K562 (cell line): ENCODE data around the gene WNT8A. TPM values are rescaled to one million over a fixed set of nuclear protein-coding genes. Genes with fewer than 3 reads are reported as not detected.

Source experiments
- ATAC-seq: fragments of 200-7000 bp; cut with Tn5 transposase; 3 replicates; pipeline ENCODE4 v1.9.1; 2020; ENCODE audit warnings: moderate library complexity
- BruUV-seq: library from RNA; stranded (reverse); fragments of 400-500 nt; replicated peaks from 2 replicates; lab custom pipeline; 2021; lab: Mats Ljungman, UMichigan
- CTCF ChIA-PET: fragments of 300-600 bp; formaldehyde crosslinking; extraction: SDS; loops from one replicate; lab custom pipeline; 2021; ENCODE audit warnings: low intra/inter-chr PET ratio; lab: Yijun Ruan, JAX
- POLR2A ChIA-PET: fragments of 300-600, 350-650 bp; sonication (Branson Sonifier 250); formaldehyde crosslinking; extraction: SDS; loops from one replicate; lab custom pipeline; 2021; ENCODE audit warnings: antibody characterized with exemption, inconsistent platforms; lab: Yijun Ruan, JAX
- DNase-seq, 4 experiments: peaks; one replicate each; pipeline versions ENCODE4 v3.0.0 to v3.0.0-alpha.2; 2011 to 2018; ENCODE audit warnings: low spot score in 3 of 4, mixed read lengths in 3 of 4; ENCODE audit errors: extremely low read depth in 1 of 4
- FAIRE-seq: peaks from 2 replicates; lab custom pipeline; 2011; peaks lifted over from hg19 to GRCh38; lab: Jason Lieb, UNC
- H2AFZ ChIP-seq: 2 replicates; pipeline ENCODE4 v1.6.0; 2011; ENCODE audit warnings: low read depth, low read length, control low read depth, inconsistent platforms
- H3K27ac ChIP-seq: fragments of 200-600 bp; 3 replicates; pipeline ENCODE4 v1.8.0; 2011; ENCODE audit warnings: low read depth, mild to moderate bottlenecking, control low read depth, inconsistent platforms, low read length, moderate library complexity, mixed read lengths; ENCODE audit errors: extremely low read depth
- H3K27me3 ChIP-seq, 2 experiments: fragments of 300-600 bp in 1 of 2; 2 replicates in 1 of 2; 3 replicates in 1 of 2; pipeline versions ENCODE4 v1.6.0 to v1.8.0; 2011; ENCODE audit warnings: inconsistent platforms in 2 of 2, low read length in 2 of 2, mild to moderate bottlenecking in 1 of 2, mixed read lengths in 1 of 2, moderate library complexity in 1 of 2; ENCODE audit not compliant: control insufficient read depth in 2 of 2, insufficient read depth in 2 of 2
- H3K36me3 ChIP-seq: fragments of 300-600 bp; 3 replicates; pipeline ENCODE4 v1.8.0; 2011; ENCODE audit warnings: mild to moderate bottlenecking, low read length, inconsistent platforms; ENCODE audit not compliant: control insufficient read depth, insufficient read depth
- H3K4me1 ChIP-seq, 2 experiments: fragments of 200-600 bp in 1 of 2; replicated peaks in 1 of 2; 2 replicates in 1 of 2; 3 replicates in 1 of 2; pipeline versions ENCODE4 v1.5.1 to v1.8.0; 2011; ENCODE audit warnings: inconsistent platforms in 2 of 2, low read length in 2 of 2, mild to moderate bottlenecking in 1 of 2, mixed read lengths in 1 of 2, moderate library complexity in 1 of 2; ENCODE audit not compliant: control insufficient read depth in 2 of 2, insufficient read depth in 2 of 2
- H3K4me2 ChIP-seq: 2 replicates; pipeline ENCODE4 v1.6.1; 2011; ENCODE audit warnings: low read length, control low read depth, inconsistent platforms, mixed read lengths; ENCODE audit not compliant: insufficient read depth
- H3K4me3 ChIP-seq: fragments of 200-600 bp; sonication (generic), shearing (Covaris generic); 2 replicates; pipeline ENCODE4 v1.5.1; 2016; ENCODE audit warnings: control low read depth, inconsistent platforms
- H3K79me2 ChIP-seq: fragments of 200-600 bp; 3 replicates; pipeline ENCODE4 v1.8.0; 2011; ENCODE audit warnings: low read length, inconsistent platforms; ENCODE audit not compliant: control insufficient read depth, insufficient read depth
- H3K9ac ChIP-seq, 2 experiments: 2 replicates each; pipeline versions ENCODE4 v1.6.0 to v1.6.1; 2011; ENCODE audit warnings: low read depth in 2 of 2, low read length in 2 of 2, control low read depth in 1 of 2, inconsistent platforms in 1 of 2, mild to moderate bottlenecking in 1 of 2, mixed read lengths in 1 of 2; ENCODE audit not compliant: insufficient read depth in 1 of 2
- H3K9me1 ChIP-seq: one replicate; pipeline ENCODE4 v1.6.0; 2011; ENCODE audit warnings: inconsistent platforms, mild to moderate bottlenecking, low read length, moderate library complexity; ENCODE audit not compliant: control insufficient read depth, insufficient read depth
- H3K9me3 ChIP-seq: replicated peaks from 2 replicates; pipeline ENCODE4 v1.5.1; 2011; ENCODE audit warnings: low read depth, low read length, inconsistent platforms; ENCODE audit not compliant: control insufficient read depth, insufficient read depth
- H4K20me1 ChIP-seq: replicated peaks from 2 replicates; pipeline ENCODE4 v1.6.1; 2011; ENCODE audit warnings: low read length, inconsistent platforms, mixed read lengths; ENCODE audit not compliant: control insufficient read depth, insufficient read depth
- CREBBP ChIP-seq: IDR thresholded peaks from one replicate; pipeline ENCODE4 v1.6.1; 2012; ENCODE audit warnings: low read depth, mild to moderate bottlenecking, control low read depth, inconsistent platforms, low read length
- GABPB1 ChIP-seq: sonication (generic); formaldehyde crosslinking; IDR thresholded peaks from 2 replicates; pipeline ENCODE4 v1.8.0; 2022; ENCODE audit warnings: mild to moderate bottlenecking, missing genetic modification reagents
- HEY1 ChIP-seq: fragments of 250-450 bp; sonication (Bioruptor Pico); IDR thresholded peaks from 2 replicates; pipeline ENCODE4 v1.5.0; 2020; ENCODE audit warnings: mild to moderate bottlenecking, moderate library complexity, borderline replicate concordance
- JUND ChIP-seq, 2 experiments: IDR thresholded peaks; 2 replicates in 1 of 2; 3 replicates in 1 of 2; pipeline ENCODE4 v1.6.1; 2011; ENCODE audit warnings: borderline replicate concordance in 2 of 2, low read depth in 2 of 2, low read length in 2 of 2, improper control_type of control experiment in 1 of 2, missing biosample characterization in 1 of 2, missing genetic modification characterization in 1 of 2, missing genetic modification reagents in 1 of 2
- PKNOX1 ChIP-seq: fragments of 450-650 bp; IDR thresholded peaks from 2 replicates; pipeline ENCODE4 v1.6.1; 2016
- ZBTB9 ChIP-seq: fragments of 450-650 bp; formaldehyde crosslinking; IDR thresholded peaks from 2 replicates; pipeline ENCODE4 v1.4.0; 2020; ENCODE audit warnings: mild to moderate bottlenecking, moderate library complexity
- ZNF431 ChIP-seq: sonication (generic); formaldehyde crosslinking; IDR thresholded peaks from 2 replicates; pipeline ENCODE4 v1.8.0; 2022; ENCODE audit warnings: mild to moderate bottlenecking, missing genetic modification reagents
- ZNF445 ChIP-seq: fragments of 250-450 bp; sonication (Bioruptor Pico); IDR thresholded peaks from 2 replicates; pipeline ENCODE4 v1.4.0; 2020; ENCODE audit warnings: low read depth, mild to moderate bottlenecking, moderate library complexity
- WGBS: fragments of 100-300 bp; shearing (Covaris generic); methylation state at CpG from one replicate; pipeline ENCODE4 v1.1.6; 2016; ENCODE audit warnings: low coverage, mixed read lengths; ENCODE audit not compliant: insufficient coverage; ENCODE audit errors: missing lambda C conversion rate; 5-methylcytosine and 5-hydroxymethylcytosine counted together
- in situ Hi-C: fragments of 300-500 bp; cut with MboI; formaldehyde crosslinking; loops from 4 replicates; pipeline ENCODE4 v1.15.0; 2018; ENCODE audit warnings: inconsistent platforms, mixed read lengths
- intact Hi-C: fragments of 100-400 bp; cut with micrococcal nuclease; formaldehyde crosslinking; loops from 2 replicates; pipeline ENCODE4 v1.14.2; 2022
- polyA plus RNA-seq, 8 experiments: library from polyadenylated mRNA; depleted of rRNA in 4 of 8; stranded (reverse) in 5 of 8; unstranded in 3 of 8; fragments of >200 nt; fragmentation: Nextera tagmentation in 2 of 8; fragmentation: Illumina TruSeq in 1 of 8; extraction: Ambion mirVana in 2 of 8; extraction: Trizol in 1 of 8; gene quantifications; 2 replicates each; pipeline versions ENCODE4 v1.2.1 to v1.2.3, GENCODE V29; 2011 to 2014; ENCODE audit warnings: inconsistent platforms in 1 of 8, missing spikeins in 1 of 8
- total RNA-seq, 7 experiments: library from RNA; depleted of rRNA in 6 of 7; stranded (reverse); fragments of >200 nt in 6 of 7; fragmentation: Illumina TruSeq in 2 of 7; extraction: Trizol in 2 of 7; gene quantifications; 2 replicates each; pipeline versions ENCODE4 v1.2.1 to v1.2.3, GENCODE V29; 2011 to 2021; ENCODE audit warnings: low replicate concordance in 1 of 7
- TF ChIP-seq, protein P1 (sequence below), 2 experiments: fragments of 450-650 bp; formaldehyde crosslinking in 1 of 2; IDR thresholded peaks; 2 replicates each; pipeline versions ENCODE4 v1.4.0 to v1.6.1; 2014 to 2020; ENCODE audit warnings: mild to moderate bottlenecking in 2 of 2, borderline replicate concordance in 1 of 2, low read depth in 1 of 2

The WNT8A gene
- total and polyA plus RNA-seq, 9 of the 15 experiments (the other 6 are each of a cell fraction or from before 2014, with no cell fraction given) = not detected

- no peaks in the 10 kb centered on the region for H3K9me1 ChIP-seq
- peak overlapping the region; percentile 21 to 46; a peak in 3 of 4 replicates for H3K9ac ChIP-seq
- H3K4me2 ChIP-seq = peak overlapping the region; percentile 64
- TSS peak; percentile 81 for BruUV-seq
- in situ Hi-C loops (no loop called here), intact Hi-C loops (no loop called here)
- CTCF ChIA-PET = no interaction called here
- peak in 3 of 4 experiments; percentile 24 to 45 (median 43) for DNase-seq
- H3K79me2 ChIP-seq = no peaks in the 10 kb centered on the region
- H3K27me3 ChIP-seq = no peaks in the 10 kb centered on the region
- peak; percentile 88 for ATAC-seq
- no peaks in the 10 kb centered on the region for H4K20me1 ChIP-seq
- peaks cover 0 to 11% of the 10 kb centered on the region in 2 experiments; a peak in 3 of 5 replicates for H3K4me1 ChIP-seq
- H3K4me3 ChIP-seq = no peak overlapping the region
- POLR2A ChIA-PET = interaction anchor here (0.6 to 1.0 kb wide), 3 partner anchors 11 to 376 kb away, joined by 3 to 6 read pairs (median 5); no protein-coding TSS in a partner anchor
- no peaks in the 10 kb centered on the region for H3K9me3 ChIP-seq
- H3K27ac ChIP-seq = no peak overlapping the region; the same call in 2 of the 3 replicates
- 13% methylated on average over 13 of the region's 13 CpGs for WGBS
- H2AFZ ChIP-seq = peak overlapping the region; percentile 83
- no peaks in the 10 kb centered on the region for H3K36me3 ChIP-seq
- FAIRE-seq = peak; percentile 6
- peak; percentile 39; the same call in 1 of the 2 replicates for TF ChIP-seq JUND (IDR thresholded peaks at IDR 0.05; ENCODE audit: borderline replicate concordance, low read depth, low read length)
- TF ChIP-seq JUND (tag; IDR thresholded peaks at IDR 0.05; ENCODE audit: borderline replicate concordance, low read depth, low read length) = peak; percentile 52; the same call in 1 of the 3 replicates
- peak; percentile 50; the same call in 1 of the 2 replicates for TF ChIP-seq PKNOX1
- TF ChIP-seq, protein P1, sequence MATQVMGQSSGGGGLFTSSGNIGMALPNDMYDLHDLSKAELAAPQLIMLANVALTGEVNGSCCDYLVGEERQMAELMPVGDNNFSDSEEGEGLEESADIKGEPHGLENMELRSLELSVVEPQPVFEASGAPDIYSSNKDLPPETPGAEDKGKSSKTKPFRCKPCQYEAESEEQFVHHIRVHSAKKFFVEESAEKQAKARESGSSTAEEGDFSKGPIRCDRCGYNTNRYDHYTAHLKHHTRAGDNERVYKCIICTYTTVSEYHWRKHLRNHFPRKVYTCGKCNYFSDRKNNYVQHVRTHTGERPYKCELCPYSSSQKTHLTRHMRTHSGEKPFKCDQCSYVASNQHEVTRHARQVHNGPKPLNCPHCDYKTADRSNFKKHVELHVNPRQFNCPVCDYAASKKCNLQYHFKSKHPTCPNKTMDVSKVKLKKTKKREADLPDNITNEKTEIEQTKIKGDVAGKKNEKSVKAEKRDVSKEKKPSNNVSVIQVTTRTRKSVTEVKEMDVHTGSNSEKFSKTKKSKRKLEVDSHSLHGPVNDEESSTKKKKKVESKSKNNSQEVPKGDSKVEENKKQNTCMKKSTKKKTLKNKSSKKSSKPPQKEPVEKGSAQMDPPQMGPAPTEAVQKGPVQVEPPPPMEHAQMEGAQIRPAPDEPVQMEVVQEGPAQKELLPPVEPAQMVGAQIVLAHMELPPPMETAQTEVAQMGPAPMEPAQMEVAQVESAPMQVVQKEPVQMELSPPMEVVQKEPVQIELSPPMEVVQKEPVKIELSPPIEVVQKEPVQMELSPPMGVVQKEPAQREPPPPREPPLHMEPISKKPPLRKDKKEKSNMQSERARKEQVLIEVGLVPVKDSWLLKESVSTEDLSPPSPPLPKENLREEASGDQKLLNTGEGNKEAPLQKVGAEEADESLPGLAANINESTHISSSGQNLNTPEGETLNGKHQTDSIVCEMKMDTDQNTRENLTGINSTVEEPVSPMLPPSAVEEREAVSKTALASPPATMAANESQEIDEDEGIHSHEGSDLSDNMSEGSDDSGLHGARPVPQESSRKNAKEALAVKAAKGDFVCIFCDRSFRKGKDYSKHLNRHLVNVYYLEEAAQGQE (IDR thresholded peaks at IDR 0.05; ENCODE audit: borderline replicate concordance) = peak; percentile 55
- TF ChIP-seq, protein P1 (CRISPR knock-in tag; IDR thresholded peaks at IDR 0.05; ENCODE audit: low read depth) = 0 out of 2 replicates have a peak, but pooled peaks have one; percentile 34
- TF ChIP-seq HEY1 (CRISPR knock-in tag) = no peak
- TF ChIP-seq ZBTB9 = no peak
- TF ChIP-seq GABPB1 (CRISPR knock-in tag) = no peak
- TF ChIP-seq ZNF445 (CRISPR knock-in tag) = no peak
- no peak for TF ChIP-seq ZNF431 (CRISPR knock-in tag)
- TF ChIP-seq CREBBP = no peak
Measured at GRCh38 chr5:138054847-138055558, 28.8 kb upstream of the WNT8A start.
